GM20000 (cell line): Measurements from ENCODE around the gene PECR.

ENCODE experiments used
- DNase-seq: peaks from one replicate; pipeline ENCODE4 v3.0.0; 2012; ENCODE audit warnings: low spot score
- CTCF ChIP-seq: IDR thresholded peaks from 2 replicates; pipeline ENCODE4 v1.5.1; 2012; ENCODE audit warnings: mild to moderate bottlenecking, control low read depth; ENCODE audit errors: extremely low read depth, missing control alignments

Gene PECR

GRCh38 chr2:216081487-216082116 lies at the start of gene PECR, which contains the start of gene TMEM169:
Gene PECR, minus strand, starts transcription at chr2:216081809. Its CDS starts 68 bp downstream, at chr2:216081741.
Gene TMEM169, plus strand, starts transcription at chr2:216081919. Its CDS starts 14,045 bp downstream, at chr2:216095964.
- TF ChIP-seq CTCF, result no peak
- DNase-seq, result peak; percentile 91

GRCh38 chr2:216130346-216130971 lies 48.9 kb upstream of the PECR start:
- no peak for TF ChIP-seq CTCF

GRCh38 chr2:216126943-216127342 lies 45.3 kb upstream of the PECR start:
- no peak for TF ChIP-seq CTCF
- no peak for DNase-seq

More at GRCh38 chr2:216130346-216130971, 48.9 kb upstream of the PECR start:
- no peak for DNase-seq

GRCh38 chr2:216121255-216121654 lies 39.6 kb upstream of the PECR start:
- DNase-seq, result no peak
- no peak for TF ChIP-seq CTCF

GRCh38 chr2:216119986-216120385 lies 38.4 kb upstream of the PECR start:
- DNase-seq, result no peak
- TF ChIP-seq CTCF, result no peak

GRCh38 chr2:216119146-216119545 lies 37.5 kb upstream of the PECR start:
- no peak for DNase-seq
- TF ChIP-seq CTCF, result no peak

GRCh38 chr2:216118474-216118873 lies 36.9 kb upstream of the PECR start:
- no peak for TF ChIP-seq CTCF
- no peak for DNase-seq
